Measurements from ENCODE around the gene ALDOC.

DNA sequence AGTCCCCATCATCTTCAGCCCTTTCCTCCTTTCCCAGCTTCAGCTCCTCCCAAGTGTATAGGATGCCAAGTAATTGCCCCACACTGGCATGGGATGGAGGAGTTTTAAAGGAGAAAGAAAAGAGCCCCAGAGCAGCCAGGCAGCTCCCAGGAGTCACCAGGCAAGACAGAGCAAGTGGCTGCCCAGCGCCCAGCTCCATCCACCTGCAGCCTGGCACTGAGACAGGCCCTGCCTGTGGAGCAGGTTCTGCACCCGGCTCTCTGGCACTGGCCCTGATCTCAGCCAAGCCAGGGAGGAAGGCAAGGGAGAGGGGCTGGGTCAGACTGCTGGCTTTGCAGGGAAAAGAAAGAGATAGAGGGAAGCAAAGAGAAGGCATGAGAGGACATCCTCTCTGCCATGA is 48.8 kb downstream of the ALDOC start:
- TF ChIP-seq, protein P1, sequence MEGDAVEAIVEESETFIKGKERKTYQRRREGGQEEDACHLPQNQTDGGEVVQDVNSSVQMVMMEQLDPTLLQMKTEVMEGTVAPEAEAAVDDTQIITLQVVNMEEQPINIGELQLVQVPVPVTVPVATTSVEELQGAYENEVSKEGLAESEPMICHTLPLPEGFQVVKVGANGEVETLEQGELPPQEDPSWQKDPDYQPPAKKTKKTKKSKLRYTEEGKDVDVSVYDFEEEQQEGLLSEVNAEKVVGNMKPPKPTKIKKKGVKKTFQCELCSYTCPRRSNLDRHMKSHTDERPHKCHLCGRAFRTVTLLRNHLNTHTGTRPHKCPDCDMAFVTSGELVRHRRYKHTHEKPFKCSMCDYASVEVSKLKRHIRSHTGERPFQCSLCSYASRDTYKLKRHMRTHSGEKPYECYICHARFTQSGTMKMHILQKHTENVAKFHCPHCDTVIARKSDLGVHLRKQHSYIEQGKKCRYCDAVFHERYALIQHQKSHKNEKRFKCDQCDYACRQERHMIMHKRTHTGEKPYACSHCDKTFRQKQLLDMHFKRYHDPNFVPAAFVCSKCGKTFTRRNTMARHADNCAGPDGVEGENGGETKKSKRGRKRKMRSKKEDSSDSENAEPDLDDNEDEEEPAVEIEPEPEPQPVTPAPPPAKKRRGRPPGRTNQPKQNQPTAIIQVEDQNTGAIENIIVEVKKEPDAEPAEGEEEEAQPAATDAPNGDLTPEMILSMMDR (conservative IDR thresholded peaks at IDR 0.05; ENCODE audit: low read length): no peak
- no peak for TF ChIP-seq EZH2phosphoT487 (IDR thresholded peaks at IDR 0.05; ENCODE audit: borderline replicate concordance, low read depth, low read length)

All from OCI-LY7 (cell line).